HG02759 (cell line): ENCODE results near the gene MAP1LC3A.

Experiments used
- ATAC-seq: cut with Tn5 transposase; IDR thresholded peaks from one replicate; pipeline ENCODE4 v1.9.1; 2021; ENCODE audit warnings: mild to moderate bottlenecking, moderate library complexity; ENCODE audit not compliant: unreplicated experiment

Gene MAP1LC3A

DNA sequence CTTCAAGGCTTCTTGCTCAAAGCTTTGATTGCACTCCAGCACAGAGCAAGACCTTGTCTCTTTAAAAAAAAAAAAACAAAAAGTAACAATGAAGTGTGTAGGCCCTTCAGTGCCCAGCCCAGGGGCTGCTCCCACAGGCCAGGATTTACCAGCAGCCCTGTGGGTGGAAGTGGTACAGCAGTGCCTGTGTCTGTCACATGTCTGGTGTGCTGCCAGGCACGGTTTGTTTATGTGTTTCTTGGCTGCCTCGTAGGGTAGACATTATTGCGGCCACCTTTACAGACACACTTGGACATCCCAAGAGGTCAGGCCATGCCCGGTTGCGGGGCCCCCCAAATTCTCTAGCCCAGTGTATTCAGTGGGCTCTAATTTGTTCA, 29.6 kb upstream of the MAP1LC3A start:
- no peak for ATAC-seq

DNA sequence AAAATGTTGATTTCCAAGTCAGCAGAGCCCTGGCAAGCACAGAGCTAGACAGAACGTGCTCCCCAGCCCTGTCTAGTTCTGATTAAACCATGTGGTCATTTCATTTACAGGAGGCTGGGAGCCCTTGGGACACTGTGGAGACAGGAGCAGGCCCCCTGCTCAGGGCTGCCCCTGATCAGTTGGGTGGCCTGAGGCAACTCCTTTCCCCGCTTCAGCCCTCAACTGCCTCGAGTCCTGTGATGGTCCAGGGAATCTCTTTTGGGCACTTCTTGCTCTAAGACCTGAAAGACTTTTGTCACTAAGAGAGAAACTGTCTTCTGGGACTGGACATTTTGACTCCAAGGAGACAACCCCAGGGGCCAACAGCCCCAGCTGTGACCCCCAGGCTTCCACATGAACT, 28.8 kb upstream of the MAP1LC3A start:
- ATAC-seq = no peak

DNA sequence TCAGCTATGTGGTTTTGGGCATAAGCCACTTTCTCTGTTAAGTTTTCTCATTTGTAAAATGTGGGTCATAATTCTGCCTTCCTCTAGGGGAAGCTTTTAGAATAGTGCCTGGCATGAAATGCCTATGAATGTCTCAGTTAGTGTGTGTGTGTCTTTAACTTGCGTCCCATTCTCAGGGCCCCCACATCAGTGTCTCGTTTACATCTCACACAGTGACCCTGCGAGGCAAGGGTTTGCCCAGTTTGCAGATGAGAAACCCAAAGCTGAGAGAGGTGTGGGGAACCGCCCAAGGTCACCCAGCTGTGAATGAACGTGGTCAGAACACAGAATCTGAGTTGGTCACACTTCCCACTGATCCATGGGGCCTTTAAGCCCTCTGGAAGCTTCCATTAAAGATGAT, 28.2 kb upstream of the MAP1LC3A start:
- ATAC-seq = no peak

DNA sequence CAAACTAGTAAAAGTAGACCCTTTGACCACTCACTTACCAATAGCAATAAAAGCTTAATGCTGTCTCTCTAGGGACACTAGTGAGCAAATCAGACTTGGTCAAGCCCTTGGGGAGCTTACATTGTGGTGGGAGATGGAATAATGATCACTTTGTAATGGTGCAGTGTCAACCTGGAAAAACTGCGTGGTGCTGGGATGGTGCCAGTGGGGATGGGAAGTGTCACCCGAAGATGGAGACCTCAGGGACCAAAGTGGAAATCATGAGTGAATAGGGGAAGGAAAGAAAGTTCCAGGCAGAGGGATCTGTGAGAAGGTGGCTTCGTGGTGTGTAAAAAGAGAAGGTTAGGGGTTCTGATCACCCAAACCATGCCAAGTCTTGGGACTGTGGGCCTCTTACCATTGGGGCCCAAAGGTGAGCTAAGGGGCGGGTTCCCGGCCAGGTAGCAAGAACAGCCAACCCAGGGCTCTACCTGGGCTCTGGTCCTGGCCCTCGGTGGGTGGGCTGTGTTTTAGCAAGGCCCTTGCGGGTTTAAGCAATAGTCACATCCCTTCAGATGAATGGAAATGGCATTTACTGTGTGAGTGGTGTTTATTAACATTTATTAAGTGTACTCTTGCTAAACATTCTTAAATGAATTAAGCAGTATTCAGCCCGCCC, 26.8 kb upstream of the MAP1LC3A start:
- ATAC-seq = no peak

DNA sequence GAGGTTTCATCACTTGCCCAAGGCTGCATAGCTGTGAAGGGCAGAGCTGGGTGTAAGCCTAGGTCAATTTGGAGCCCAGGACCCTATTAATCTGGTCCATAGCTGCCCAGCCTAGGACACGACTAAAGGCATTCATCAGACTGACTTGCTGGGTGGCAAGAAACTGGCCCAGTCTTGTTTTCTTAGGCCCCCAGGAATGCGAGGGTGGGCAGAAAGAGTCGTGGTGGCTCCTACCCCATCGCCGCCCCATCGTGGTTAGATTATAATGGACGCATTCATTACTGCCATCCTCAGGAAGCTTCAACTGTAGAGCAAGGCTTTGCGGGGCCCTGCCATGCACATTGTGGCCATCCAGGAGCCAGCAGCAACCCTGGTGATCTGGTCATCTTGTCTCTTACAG, 26.2 kb upstream of the MAP1LC3A start:
- no peak for ATAC-seq

DNA sequence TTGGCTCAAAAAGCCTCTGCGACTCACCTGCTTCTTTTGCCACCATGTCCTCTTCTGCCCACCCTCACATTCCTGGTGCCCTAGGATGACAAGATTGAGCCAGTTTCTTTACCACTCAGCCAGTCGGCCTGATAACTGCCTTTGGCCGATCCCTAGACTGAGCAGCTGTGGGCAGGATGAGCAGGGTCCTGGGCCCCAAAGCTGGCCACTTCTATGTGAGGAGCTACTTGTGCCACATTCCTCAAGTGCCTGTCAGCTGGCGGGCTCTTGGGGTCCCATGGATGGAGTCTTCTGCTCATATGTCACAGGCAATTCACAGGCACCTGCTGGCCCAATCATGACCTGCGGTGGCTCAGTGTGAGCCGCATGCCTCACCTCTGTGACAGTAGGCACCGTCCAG, 25.8 kb upstream of the MAP1LC3A start:
- no peak for ATAC-seq

DNA sequence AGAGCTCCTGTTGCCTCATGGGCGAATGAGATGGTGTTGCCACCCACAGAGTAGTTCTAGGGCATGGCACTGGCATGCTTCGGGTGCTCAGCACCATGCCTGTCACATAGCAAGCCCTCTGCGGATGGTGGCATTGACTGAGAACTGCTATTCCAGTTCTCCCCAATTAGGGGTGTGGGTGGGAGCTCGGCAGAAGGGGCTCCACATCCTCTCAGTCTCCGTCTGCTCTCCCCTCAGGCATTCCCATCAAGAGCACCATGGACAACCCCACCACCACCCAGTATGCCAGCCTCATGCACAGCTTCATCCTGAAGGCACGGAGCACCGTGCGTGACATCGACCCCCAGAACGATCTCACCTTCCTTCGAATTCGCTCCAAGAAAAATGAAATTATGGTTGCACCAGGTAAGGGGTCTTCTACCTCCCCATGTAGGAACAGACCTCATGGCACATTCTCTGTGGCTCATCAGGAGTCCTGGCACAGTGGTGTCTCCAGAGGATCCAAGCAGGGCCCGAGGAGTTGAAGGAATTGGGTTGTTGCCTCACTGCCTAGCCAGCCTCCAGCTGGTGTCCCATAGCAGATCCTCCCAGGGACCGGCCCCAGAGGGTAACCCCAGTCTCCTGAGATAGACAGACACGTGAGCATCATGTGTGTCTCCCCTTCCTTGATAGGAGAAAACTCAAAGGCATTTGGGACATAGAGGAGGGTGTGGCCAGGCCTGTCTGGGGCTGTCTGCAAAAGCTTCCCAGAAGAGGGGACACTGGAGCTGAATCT, 23.9 kb upstream of the MAP1LC3A start:
- no peak for ATAC-seq

DNA sequence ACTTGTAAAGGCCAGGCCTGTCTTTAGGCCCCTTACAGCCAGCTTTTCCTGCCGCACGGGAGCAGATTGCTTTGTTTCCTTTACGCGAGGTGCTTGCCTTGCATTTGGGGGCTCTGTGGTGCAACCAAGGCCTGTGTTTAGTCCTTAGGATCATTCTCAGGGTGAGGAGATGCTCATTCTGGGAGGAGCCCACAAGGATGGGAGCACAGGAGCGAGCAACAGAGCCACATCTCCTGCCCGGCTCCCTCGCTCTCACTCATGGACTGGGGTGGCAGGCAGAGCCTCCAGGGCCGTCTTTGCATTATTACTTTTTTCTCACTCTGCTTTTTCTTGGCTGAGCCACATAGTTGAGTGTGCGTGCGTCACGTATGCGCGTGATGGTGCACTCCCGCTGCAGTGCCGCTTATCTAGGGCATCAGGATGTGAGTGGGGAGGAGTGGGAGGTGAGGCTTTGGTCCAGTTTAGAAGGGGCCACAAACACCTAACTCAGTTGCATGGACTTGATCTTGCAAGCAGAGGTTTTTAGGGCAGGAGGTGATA, 23.1 kb upstream of the MAP1LC3A start:
- no peak for ATAC-seq

DNA sequence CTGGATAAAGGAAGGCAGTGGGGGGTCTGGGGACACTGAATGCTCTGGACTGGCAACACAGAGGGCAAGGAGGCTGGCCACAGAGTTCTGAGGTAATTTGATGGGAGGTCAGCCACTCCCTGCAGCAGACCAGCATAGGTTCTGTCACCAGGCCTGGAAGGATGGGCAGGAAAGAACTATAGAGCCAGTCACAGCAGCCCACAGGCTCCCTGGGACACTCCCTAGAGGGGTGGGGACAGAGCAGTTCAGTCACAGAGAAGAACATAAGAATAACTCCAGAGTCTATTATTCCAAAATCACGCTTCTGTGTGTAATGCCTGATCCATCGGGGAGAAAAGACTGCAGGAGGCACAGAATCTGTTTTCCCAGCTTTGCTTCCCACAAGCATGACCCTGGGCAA, 22.7 kb upstream of the MAP1LC3A start:
- no peak for ATAC-seq

DNA sequence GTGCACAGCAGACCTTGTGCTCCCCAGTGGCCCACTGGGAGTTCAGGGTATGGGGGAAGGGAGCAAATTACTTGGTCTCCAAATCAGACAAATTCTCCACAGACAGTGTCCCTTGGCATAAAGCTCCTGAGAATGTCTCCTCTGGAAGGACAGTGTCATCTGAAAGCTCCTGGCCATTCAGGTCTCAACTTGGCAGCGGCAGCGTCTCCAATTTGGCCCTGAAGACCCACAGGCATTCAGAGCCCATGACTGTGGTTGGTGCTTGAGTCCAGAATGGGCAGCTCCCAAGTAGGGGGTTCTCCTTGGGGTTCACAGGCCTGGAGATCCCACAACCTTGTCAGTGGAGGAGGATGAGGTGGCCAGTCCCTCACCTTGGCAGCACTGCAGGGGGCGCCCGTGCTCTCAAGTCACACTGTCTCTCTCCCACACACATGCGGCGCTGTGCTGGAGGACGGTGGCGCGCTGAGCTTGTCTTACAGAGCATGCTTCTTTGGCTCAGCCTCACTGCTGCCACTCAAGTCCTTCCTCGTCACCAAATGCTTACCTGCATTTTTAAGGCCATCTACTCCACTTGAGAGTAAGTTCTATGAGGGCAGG, 21.6 kb upstream of the MAP1LC3A start:
- ATAC-seq = no peak

DNA sequence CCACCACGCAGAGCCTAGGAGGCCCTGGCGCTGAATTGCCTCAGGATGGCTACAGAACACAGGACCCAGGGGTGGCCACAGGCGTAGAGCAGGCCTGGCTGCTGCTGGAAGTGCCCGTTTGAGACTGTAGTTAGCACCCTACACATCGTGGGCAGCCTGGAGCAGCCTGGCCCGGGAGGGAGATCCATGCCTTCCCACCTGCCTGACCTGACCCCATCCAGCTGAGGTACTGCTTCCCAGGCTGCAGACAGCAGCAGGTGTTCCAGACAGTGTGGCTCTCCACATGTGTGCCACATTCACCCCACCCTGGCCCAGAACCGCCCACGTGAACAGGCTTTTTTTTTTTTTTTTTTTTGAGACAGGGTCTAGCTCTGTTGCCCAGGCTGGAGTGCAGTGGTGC, 20.9 kb upstream of the MAP1LC3A start:
- no peak for ATAC-seq

DNA sequence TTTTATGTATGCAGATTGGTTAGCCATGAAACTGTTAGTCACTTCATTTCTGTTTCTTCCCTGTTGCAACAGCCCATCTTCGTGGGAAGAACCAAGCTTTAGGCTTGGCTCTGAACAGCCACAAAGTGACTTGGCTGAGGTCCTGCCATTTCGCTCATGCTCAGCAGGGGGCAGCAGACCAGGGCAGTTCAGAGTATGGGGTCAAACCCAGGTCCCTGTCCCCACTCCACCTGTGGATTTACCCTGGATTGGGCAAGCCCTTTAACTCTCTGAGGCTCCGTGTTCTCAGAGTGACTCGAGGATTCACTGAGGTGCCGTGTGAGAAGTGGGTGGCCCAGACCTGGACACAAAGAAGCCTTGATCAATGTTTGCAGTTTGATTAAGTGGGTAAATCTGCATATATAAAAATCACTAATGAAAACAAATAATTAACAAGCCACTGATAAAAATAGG, 19.8 kb upstream of the MAP1LC3A start:
- ATAC-seq = no peak

DNA sequence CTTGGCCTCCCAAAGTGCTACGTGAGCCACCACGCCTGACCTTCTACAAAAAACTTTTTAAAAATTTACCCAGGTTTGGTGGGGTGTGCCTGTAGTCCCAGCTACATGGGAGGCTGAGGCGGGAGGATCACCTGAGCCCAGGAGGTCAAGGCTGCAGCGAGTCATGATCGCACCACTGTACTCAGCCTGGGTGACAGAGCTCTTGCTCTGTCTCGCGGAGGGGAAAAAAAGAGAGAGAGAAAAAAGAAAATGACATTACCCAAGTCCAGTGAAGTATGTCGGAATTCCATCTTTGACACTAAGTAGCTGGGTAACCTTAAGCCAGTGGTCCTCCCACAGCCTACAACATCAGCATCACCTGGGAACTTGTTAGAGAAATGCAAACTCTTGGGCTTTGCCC, 18.8 kb upstream of the MAP1LC3A start:
- ATAC-seq = no peak

DNA sequence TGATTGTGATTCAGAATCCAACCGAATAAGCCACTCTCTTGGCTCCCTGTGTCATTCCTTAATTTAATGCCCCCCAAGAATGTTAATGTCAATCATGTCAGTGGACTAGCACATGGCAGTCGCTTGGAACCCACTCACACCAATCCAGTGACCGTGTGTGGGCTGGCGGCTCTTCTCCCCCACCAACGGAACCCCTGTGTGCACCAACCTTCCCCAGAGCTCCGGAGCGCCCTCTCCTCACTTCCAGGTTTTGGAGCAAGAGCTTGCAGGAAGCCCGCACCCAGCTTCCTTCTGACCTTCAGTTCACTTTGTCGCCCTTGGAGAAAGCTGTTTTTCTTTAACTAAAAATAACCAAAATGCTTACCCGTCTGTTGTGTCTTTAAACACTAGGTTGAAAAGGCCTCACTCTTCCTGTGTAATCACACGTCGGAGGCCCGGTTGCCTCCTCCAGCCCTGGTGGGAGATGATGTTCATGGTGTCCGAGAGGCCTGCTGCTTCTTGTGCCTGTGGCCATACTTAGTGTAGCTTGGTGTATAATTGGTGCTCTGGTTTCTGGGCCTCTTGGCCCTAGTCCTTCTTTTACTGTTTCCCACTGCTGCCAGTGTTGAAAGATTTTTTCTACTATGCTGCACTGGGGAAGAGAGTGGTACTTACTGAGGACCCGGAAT, 17.8 kb upstream of the MAP1LC3A start:
- ATAC-seq = no peak

DNA sequence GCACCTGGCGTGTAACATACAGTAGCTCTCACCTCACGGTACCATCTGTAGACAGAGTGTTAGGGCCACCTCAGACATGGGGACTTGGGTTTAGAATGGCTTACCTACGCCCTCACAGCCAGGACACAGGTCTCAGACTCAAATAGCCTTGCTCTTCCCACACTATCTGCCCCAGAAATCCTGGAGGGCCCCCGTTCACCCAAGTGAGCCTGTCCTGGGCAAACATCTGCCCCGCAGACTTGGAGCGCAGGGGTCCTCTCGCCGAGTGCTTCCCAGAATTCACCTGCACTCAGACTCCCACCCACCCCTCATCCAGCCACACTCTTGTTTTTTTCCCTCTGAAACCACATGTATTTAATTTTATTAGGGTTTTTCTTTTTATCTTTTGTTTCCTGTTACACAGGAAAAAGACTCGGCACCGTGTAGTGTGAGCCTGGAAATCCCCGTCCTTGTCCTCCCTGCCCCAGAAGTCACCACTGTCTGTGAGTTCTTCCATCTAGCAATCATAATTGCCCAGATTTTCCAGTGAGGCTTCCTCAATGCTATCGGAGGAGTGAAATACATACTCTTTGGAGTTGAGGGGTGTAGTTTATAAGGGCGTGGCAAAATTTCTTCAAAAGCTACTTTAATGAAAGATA, 17.1 kb upstream of the MAP1LC3A start:
- ATAC-seq = no peak

DNA sequence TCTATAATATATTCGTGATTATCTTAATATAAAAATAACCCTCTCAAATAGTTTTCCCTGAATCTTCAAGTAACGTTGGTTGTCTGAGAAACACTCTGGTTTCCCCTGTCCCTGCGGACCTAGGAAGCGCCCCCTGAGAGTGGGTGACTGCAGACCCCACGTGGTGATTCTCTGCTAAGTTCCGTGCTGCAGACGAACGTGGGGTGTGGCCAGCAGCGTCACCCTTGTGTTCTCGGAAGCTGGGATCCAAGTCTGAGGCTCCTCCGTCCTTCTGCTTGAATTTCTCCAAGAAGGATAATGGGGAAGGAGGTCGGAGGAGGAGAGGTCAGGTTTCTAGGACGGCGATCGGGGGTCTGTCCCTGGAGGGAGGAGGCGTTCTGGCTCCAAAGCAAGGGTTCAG, 16.6 kb upstream of the MAP1LC3A start:
- no peak for ATAC-seq

DNA sequence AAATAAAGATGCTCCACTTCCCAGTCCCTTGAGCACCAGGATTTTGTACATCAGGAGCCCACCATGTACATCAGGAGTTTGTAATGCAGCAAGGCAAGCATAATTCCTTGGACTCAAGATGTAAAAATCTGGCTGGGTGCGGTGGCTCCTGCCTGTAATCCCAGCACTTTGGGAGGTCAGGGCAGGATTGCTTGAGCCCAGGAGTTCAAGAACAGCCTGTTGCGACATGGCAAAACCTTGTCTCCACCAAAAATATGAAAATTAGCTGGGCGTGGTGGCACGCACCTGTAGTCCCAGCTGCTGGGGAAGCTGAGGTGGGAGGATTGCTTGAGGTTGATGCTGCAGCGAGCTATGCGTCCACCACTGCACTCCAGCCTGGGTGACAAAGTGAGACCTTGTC, 16.1 kb upstream of the MAP1LC3A start:
- ATAC-seq = no peak

DNA sequence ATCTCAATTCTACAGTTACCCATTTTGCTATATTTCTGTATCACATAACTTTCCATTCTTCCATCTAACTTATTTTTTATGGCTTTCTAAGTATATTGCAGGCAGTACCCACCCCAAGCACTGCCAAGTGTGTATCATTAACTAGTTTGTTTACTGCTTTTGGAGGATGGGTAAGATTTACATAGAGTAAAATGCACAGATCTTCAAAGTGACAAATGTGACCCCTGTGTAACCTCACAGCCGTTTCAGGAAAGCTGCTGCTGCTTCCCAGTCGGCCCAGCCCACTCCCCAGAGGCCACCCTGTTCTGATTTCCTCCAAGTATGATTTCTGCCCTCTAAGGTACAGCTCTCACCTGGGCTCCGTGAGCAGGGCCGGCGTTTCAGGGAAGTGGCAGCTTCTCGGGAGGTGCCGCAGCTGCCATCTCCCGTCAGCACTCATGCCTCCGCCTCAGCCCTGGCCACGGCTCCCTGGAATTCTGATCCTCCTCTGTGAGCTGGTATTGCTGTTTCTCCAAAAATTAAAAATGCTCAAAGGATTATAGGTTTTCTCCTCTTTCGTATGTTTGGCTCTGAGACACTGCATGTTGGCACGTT, 15.0 kb upstream of the MAP1LC3A start:
- ATAC-seq = no peak

DNA sequence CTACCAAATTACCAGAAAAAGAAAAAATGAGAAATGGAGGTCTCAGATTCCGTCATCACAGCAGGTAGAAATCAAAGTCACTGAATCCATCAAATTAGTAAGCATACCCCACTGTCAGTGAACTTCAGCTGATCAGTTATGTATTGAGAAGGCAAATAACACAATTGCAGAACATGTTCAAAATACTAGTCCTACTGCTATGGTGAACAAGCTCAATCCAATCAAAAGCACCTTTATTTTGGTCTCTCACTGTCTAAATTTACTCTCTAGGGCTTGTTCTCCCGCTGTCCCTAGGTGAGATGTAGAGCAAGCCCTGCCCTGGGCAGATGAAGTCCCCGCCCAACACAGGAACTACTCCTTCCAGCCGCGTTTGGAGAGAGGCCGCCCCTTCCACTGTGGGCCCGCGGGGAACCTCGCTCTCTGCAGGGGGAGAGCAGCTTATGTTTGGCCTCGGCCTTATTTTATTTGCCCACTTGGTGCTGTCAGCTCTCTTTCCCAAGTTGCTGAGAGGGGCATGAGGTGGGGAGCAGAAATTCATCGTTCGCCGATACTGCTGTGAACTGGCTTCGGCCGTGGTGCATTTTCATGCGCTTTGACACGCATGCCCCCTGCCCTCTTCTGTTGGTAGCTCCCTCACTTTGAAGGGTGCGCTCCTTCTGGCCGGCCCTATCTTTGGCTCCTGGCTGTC, 14.3 kb upstream of the MAP1LC3A start:
- ATAC-seq = no peak

DNA sequence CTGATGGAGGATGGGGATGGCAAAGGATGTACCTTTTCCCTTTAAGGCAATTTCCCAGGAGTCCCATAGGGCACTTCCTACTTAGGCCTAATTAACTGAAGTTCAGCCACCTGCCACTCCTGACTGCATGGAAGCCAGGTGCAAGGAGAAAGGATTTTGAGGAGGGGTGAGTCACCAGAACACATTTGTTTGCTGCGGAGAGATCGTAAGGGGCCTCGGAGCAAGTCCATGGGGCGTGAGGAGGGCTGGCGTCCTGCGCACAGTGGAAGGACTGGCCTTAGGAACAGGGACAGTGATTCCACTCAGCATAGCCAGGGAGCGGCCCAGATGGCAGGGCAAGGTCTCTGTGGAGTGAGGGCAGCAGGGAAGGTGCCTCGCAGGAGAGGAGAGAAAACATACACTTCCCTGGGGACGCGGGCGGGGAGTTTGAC, 11.8 kb upstream of the MAP1LC3A start:
- ATAC-seq = no peak
